T-helper 9 cell (primary cell): ENCODE results near the gene TFF2.

Source experiments
- DNase-seq: peaks from one replicate; pipeline ENCODE4 v3.0.0-alpha.2; 2020
- total RNA-seq, 2 donors: gene quantifications; one replicate each; lab custom pipeline; 2026; lab: John Stamatoyannopoulos, UW

TFF2 gene, protein sequence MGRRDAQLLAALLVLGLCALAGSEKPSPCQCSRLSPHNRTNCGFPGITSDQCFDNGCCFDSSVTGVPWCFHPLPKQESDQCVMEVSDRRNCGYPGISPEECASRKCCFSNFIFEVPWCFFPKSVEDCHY
- 0 reads per million in 2 donors for total RNA-seq

DNA sequence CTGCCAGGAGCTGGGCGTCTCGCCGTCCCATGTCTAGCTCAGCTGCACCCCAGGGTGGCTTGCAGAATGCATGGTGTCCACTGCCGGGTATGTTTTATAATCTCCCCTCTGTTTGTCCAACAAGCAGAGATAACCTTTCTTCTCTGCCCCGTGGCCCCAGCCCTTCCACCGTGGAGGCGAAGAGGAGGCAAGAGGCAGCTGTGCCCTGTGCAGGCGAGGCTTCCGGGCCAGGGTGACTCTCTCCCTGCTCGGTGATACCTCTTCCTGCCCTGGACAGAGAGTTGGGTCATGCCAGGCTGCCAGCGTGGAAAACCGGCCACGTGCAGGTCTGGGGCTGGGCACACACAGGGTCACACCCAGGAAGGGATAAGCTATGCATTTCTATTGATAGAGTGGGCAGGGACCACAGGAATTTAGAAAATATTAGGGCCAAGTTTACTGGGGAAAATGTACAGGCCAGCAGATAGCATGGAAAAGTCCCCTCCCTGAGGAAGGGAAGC is at the start of gene TFF2:
Gene TFF2 (minus strand): TSS at position 68 of the 500 bp plus-strand sequence. CDS start 37 bp downstream, at position 31.
- no peak for DNase-seq

DNA sequence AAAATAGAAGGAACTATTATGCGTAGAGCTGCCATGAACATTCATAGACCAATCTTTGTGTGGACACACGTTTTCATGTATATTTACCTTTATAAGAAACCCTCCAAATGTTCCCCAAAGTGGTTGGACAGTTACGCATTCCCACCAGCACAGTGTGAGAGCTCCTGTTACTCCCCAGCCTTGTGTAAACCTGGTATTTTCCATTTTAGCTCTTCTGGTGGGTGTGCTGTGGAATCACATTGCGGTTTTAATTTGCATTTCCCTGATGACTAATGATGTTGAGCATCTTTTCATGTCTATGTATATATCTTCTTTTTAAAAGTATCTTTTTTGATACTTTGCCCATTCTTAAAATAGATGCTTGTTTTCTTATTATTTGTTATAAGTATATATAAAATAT is 49.7 kb upstream of the TFF2 start:
- no peak for DNase-seq

GRCh38 chr21:42398436-42399028 is 47.7 kb upstream of the TFF2 start:
- no peak for DNase-seq

- DNase-seq: no peak
Measured at GRCh38 chr21:42397746-42398394, 47.1 kb upstream of the TFF2 start.

DNA sequence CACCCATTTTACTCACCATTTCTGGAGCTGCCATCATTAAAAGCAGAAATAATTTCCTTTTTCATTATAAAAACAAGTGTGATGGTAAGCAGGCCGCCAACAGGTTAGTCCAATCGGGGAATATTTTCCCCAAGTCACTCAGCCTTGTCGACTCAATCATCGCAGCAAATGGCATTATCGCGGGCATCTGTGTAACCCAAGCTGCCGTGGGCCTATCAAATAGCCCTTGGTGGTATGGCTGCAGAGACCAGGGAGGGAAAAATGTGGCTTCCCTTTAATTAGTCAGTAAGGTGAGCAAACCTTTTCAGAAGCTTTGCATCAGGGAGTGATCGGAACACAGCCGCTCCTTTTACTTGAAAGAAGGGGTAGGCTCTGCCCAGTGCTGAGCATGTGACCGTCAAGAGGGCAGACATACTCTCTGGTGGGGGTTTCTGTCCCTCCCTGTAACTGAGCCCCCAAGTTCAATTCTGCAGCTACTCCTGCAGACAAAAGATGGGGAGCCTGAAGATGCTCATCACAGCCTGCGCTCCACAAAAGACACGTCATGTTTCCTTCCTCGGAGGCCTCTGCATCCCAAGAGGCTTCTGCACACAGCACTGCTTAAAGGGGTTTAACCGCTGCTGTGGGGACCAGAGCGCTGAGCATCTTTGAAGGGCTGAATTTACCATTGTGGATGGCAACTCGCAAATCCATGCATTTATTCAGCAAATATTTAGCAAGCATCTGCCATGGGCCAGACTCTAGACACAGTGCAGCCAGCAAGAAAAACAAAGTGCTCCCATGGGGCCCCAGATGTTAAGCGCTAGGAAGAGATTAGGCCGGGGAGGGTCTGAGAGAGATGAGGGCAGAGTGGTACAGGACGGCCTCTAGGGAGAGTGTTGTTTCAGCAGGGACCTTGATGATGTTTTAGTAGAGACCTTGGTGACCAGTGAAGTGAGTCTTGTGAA is 46.3 kb upstream of the TFF2 start:
- no peak for DNase-seq

DNA sequence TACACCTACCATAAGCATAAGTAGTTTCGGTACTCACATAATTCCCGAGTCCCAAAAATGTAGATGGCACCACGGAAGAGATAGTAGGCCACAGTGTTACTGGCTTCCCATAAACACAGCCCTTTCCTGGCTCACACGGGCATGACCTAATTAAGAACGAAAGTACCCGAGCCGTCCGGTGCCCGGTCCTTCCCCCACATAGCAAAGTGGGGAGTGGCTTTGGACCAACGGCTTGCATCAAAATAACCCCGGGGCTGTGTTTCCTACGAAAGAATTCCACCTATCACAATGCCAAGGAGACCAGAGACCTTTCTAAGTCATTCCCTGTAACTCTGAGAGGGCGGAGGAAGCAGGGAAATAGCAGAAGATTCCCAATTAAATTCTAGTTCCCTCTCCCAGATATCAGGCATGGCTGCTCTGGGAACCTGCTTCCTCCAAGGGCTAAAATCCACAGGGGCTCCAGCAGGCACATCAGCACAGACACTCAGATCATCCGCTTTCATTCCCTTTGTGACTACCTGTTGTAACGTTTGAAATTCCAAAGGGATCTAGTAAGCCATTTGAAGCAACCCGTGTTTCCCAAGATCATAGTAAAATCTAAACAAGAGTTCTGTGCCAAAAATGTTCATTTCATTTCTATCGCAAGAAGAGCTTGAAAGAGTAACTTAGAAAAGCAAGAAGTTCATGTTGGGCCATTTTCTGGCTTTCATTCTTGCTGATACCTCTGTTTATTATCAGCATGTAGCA is 45.3 kb upstream of the TFF2 start, which contains the start of gene TMPRSS3:
Gene TMPRSS3 (minus strand): TSS at position 148 of the 747 bp plus-strand sequence. CDS start 635 bp downstream, outside the sequence.
- no peak for DNase-seq

DNA sequence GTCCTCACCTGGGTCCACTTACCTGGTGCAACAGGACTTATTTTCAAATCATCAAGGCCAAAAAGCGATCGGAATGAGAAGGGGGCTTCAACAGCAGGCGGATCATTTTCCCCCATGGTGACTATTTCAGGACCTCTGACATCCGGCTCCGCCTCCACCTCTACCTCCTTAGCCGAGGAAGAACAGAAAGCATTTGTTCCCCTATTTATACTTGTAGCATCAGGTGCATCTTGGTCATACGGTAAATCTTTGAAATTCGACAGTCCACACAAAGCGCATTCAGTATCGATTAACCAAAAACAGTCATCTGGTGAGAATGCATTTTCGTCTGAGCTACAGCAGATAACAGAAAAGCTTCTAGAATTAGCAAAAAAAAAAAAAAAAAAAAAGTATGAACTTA is 44.5 kb upstream of the TFF2 start:
- DNase-seq: no peak

- no peak for DNase-seq
Measured at GRCh38 chr21:42393443-42393950, 42.7 kb upstream of the TFF2 start.

DNA sequence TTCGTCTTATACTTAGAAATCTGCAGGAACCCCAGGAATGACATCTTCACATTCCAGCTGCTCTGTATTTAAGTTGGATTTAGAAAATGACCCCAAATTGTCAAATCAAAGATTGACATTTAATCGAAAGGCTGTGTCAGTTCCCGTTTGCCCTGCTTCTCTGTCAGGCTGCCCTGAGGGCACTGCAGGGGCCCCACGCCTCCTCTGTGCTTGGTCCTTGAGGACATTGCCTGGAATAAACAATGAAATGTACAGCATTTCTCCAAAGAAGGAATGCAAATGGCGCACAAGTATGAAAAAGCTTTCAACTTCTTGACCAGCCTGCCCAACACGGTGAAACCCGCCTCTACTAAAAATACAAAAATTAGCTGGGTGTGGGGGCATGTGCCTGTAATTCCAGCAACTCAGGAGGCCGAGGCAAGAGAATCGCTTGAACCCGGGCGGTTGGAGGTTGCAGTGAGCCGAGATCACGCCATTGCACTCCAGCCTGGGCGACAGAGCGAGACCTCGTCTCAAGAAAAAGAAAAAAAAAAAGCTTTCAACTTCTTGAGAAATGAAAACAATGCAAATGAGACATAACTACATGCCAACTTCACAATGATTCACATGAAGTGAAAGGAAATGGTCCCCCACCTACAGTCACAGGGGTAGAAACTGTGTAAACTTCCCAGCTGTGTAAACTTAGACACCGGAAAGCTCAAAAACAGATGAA is 42.1 kb upstream of the TFF2 start:
- DNase-seq: no peak

DNA sequence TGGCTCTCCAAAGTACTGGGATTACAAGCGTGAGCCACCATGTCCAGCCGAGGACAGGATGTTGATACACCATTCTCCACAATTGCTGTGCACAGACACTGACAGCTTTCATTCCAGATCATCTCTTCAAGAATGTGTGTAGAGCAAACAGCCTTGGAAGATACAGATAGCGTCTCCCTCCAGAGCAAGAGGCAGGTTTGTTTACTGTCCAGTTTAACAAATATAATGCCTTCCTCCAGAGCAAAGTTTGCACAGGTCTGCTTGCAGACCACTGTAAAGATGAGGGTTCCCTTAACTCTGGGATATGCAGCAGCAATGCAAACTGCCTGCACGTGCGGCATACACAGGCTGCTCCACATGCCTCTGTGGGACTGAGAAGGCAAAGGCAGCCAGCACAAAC is 40.5 kb upstream of the TFF2 start:
- DNase-seq: no peak

DNA sequence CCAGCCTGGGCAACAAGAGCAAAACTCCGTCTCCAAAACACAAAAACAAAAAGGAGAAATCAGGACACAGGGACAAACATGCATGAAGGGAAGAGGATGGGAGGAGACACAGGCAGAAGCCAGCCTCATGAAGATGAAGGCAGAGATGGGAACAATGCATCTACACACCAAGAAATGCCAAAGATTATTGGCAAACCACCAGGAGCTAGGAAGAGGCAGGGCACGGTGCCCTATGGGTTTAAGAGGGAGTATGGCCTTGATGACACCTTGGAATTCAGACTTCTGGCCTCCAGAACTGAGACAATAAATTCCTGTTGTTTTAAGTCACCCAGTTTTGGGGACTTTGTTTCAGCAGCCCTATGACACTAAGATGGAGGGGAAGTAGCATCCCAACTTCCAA is 39.9 kb upstream of the TFF2 start:
- DNase-seq: no peak

DNA sequence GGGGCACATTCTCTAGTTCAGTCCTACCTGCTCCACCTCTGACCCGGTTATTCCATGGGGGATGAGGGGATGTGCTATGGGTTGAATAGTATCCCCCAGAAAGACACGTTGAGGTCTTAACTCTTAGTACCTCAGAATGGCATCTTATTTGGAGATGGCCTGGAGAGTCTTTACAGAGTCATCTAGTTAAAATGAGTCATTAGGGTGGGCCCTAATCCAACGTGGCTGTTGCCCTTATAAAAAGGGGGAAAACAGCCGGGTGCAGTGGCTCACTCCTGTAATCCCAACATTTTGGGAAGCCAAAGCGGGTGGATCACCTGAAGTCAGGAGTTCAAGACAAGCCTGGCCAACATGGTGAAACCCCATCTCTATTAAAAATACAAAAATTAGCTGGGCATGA is 39.4 kb upstream of the TFF2 start:
- DNase-seq: no peak

- no peak for DNase-seq
Measured at GRCh38 chr21:42389449-42389835, 38.6 kb upstream of the TFF2 start.

GRCh38 chr21:42388740-42389448 is 38.1 kb upstream of the TFF2 start:
- DNase-seq: no peak

- no peak for DNase-seq
Measured at GRCh38 chr21:42387843-42388340, 37.1 kb upstream of the TFF2 start.

DNA sequence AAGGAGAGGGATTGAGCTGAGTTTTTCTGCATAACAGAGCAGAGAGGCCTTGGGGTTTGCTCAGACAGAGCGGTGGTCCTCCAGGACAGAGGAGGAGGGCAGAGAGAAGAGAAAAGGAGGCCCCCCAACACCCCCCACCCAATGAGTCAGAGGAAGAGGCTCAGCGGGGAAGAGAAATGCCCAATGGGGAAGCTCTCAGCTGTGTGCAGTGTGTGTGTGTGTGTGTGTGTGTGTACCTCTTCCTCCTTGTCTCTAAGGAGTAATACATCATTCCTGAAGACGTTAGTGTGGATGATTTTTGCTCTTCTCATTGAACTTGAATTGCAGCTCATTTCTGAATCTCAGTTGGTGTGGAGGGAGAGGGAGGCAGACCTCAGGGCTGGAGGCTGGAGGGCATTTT is 36.4 kb upstream of the TFF2 start:
- DNase-seq: no peak

DNA sequence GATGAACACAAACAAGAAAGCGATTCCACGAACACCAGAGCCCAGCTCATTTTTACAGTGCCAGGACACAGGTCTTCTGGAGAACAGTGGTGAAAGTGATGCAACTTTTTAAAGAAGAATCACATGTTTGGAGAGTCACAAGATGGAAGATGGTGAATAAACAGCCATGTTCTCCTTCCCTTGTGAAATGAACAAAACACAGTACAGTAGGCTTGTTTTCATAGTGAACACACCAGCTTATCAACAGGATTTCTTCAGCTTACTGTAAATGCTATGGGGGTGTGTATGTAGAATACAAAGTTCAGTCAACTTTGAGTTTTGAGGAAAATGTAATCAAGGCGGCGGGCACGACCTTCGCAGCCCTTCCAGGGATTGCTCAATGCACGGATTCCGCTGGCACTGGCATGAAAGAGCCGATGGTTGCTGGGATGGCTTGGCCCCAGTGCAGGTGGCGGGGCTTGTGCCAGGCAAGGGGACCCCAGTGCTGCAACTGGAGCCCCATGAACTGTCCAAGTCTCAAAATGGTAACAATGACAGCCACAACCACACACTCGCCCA is 35.3 kb upstream of the TFF2 start:
- DNase-seq: no peak

DNA sequence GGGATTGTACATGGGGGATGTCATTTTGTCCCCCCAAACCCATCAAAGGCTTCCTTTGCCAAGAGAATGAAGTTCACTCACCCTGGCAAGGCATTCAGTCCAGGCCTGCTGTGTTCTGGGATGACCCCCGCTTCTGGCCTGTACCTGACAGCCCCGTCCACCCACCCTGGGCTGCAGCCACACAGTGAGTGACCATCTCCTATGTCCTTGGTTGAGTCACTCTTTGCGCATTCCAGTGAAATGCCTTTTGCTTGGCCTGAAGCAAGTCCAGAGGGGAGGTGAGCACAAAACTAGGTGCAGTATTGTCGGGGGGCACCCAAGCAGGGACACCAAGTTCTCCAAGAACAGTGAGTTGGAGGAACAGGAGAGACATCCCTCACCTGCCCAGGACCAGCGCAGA is 34.8 kb upstream of the TFF2 start:
- no peak for DNase-seq

DNA sequence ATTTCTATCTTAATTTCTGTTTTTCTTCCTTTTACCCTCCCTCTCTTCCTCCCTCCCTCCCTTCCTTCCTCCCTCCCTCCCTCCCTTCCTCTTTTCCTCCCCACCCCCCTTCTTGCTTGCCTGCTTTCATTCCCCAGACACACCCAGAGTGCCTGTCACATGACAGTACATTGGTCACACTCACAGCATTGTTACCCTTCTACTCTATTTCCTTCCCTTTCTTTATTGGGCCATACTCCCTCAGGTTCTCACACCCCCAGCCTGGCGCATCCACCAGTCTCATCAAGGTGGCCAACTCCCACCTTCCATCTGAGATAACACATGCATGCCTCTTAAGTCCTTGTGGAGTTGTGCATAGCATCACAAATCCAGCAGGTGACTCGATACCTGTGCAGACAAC is 34.2 kb upstream of the TFF2 start:
- DNase-seq: no peak
